Measurements from ENCODE around the gene KLKB1.

The KLKB1 gene

GRCh38 chr4:186307916-186308315 is 80.6 kb downstream of the KLKB1 start:
- DNase-seq (ENCODE audit: low read depth in 2 of 2) = no peak
